HEK293 (cell line): ENCODE data around the gene EVL.

Source experiments
- CTCF ChIA-PET: fragments of 350-600 bp; formaldehyde crosslinking; extraction: SDS; loops from one replicate; lab custom pipeline; 2021; ENCODE audit warnings: antibody characterized with exemption; lab: Yijun Ruan, JAX
- POLR2A ChIA-PET: fragments of 300-600 bp; formaldehyde crosslinking; extraction: SDS; loops from one replicate; lab custom pipeline; 2020; ENCODE audit warnings: antibody characterized with exemption, inconsistent platforms; lab: Yijun Ruan, JAX
- H3K27ac ChIP-seq: fragments of 200-500 bp; sonication (Bioruptor generic); 2 replicates; pipeline ENCODE4 v1.5.1; 2014; ENCODE audit warnings: low read depth, low read length, control low read depth, inconsistent platforms; ENCODE audit errors: extremely low read depth
- H3K36me3 ChIP-seq, 2 experiments: fragments of 200-500 bp in 1 of 2; sonication (Bioruptor generic) in 1 of 2; 1 replicate in 1 of 2; 2 replicates in 1 of 2; pipeline ENCODE4 v1.5.1; 2014 to 2017; ENCODE audit warnings: inconsistent platforms in 2 of 2, low read length in 2 of 2; ENCODE audit not compliant: control insufficient read depth in 2 of 2, insufficient read depth in 1 of 2
- H3K4me1 ChIP-seq: fragments of 200-500 bp; sonication (Bioruptor generic); 2 replicates; pipeline ENCODE4 v1.5.1; 2014; ENCODE audit warnings: mild to moderate bottlenecking, low read length, inconsistent platforms; ENCODE audit not compliant: control insufficient read depth, insufficient read depth
- H3K4me3 ChIP-seq: 2 replicates; pipeline ENCODE4 v1.5.1; 2011; ENCODE audit warnings: low read depth, mild to moderate bottlenecking, control low read depth, low read length, moderate library complexity
- H3K9me3 ChIP-seq: fragments of 200-500 bp; sonication (Bioruptor generic); 2 replicates; pipeline ENCODE4 v1.5.1; 2014; ENCODE audit warnings: low read depth, low read length, inconsistent platforms; ENCODE audit not compliant: control insufficient read depth, insufficient read depth
- BCL11A ChIP-seq: fragments of 450-650 bp; formaldehyde crosslinking; IDR thresholded peaks from 2 replicates; pipeline ENCODE4 v1.5.1; 2016; ENCODE audit warnings: low read depth, missing biosample characterization, missing genetic modification characterization
- EGR2 ChIP-seq: fragments of 450-650 bp; formaldehyde crosslinking; IDR thresholded peaks from 2 replicates; pipeline ENCODE4 v1.5.1; 2016; ENCODE audit warnings: low read depth, missing biosample characterization, missing genetic modification characterization
- GLIS2 ChIP-seq: fragments of 450-650 bp; formaldehyde crosslinking; IDR thresholded peaks from 2 replicates; pipeline ENCODE4 v1.5.1; 2016; ENCODE audit warnings: missing biosample characterization, missing genetic modification characterization
- HOXD13 ChIP-seq: sonication (generic); formaldehyde crosslinking; IDR thresholded peaks from 2 replicates; pipeline ENCODE4 v1.8.0; 2022; ENCODE audit warnings: missing genetic modification reagents, borderline replicate concordance
- KLF1 ChIP-seq: fragments of 450-650 bp; formaldehyde crosslinking; IDR thresholded peaks from 2 replicates; pipeline ENCODE4 v1.5.1; 2016; ENCODE audit warnings: missing biosample characterization, missing genetic modification characterization
- SP3 ChIP-seq: fragments of 450-650 bp; formaldehyde crosslinking; IDR thresholded peaks from 2 replicates; pipeline ENCODE4 v1.5.1; 2016; ENCODE audit warnings: missing biosample characterization, missing genetic modification characterization
- SP7 ChIP-seq: fragments of 450-650 bp; formaldehyde crosslinking; IDR thresholded peaks from 2 replicates; pipeline ENCODE4 v1.5.1; 2016; ENCODE audit warnings: missing biosample characterization, missing genetic modification characterization
- ZBTB1 ChIP-seq: fragments of 450-650 bp; formaldehyde crosslinking; IDR thresholded peaks from 2 replicates; pipeline ENCODE4 v1.5.1; 2016; ENCODE audit warnings: missing biosample characterization, missing genetic modification characterization
- ZBTB20 ChIP-seq: fragments of 450-650 bp; formaldehyde crosslinking; IDR thresholded peaks from 2 replicates; pipeline ENCODE4 v1.5.1; 2016; ENCODE audit warnings: missing biosample characterization, missing genetic modification characterization
- ZFHX2 ChIP-seq: fragments of 450-650 bp; formaldehyde crosslinking; conservative IDR thresholded peaks from 2 replicates; pipeline ENCODE4 v1.5.1; 2016; ENCODE audit warnings: missing biosample characterization, missing genetic modification characterization
- ZNF23 ChIP-seq: fragments of 450-650 bp; formaldehyde crosslinking; IDR thresholded peaks from 2 replicates; pipeline ENCODE4 v1.5.1; 2016; ENCODE audit warnings: missing biosample characterization, missing genetic modification characterization, borderline replicate concordance
- ZNF394 ChIP-seq: fragments of 450-650 bp; formaldehyde crosslinking; IDR thresholded peaks from 2 replicates; pipeline ENCODE4 v1.5.1; 2016; ENCODE audit warnings: missing biosample characterization, missing genetic modification characterization, mild to moderate bottlenecking, moderate library complexity, borderline replicate concordance
- ZNF416 ChIP-seq: fragments of 450-650 bp; formaldehyde crosslinking; IDR thresholded peaks from 2 replicates; pipeline ENCODE4 v1.5.1; 2016; ENCODE audit warnings: missing biosample characterization, missing genetic modification characterization
- ZNF433 ChIP-seq: fragments of 450-650 bp; formaldehyde crosslinking; IDR thresholded peaks from 2 replicates; pipeline ENCODE4 v1.5.1; 2016; ENCODE audit warnings: missing biosample characterization, missing genetic modification characterization, low read depth
- ZNF48 ChIP-seq: fragments of 450-650 bp; formaldehyde crosslinking; IDR thresholded peaks from 2 replicates; pipeline ENCODE4 v1.5.1; 2016; ENCODE audit warnings: missing biosample characterization, missing genetic modification characterization
- ZNF510 ChIP-seq: fragments of 450-650 bp; formaldehyde crosslinking; IDR thresholded peaks from 2 replicates; pipeline ENCODE4 v1.5.1; 2018; ENCODE audit warnings: mild to moderate bottlenecking, missing genetic modification characterization, missing biosample characterization; ENCODE audit not compliant: insufficient replicate concordance
- TF ChIP-seq, protein P1 (sequence below): fragments of 450-650 bp; formaldehyde crosslinking; IDR thresholded peaks from 2 replicates; pipeline ENCODE4 v1.5.1; 2016; ENCODE audit warnings: missing biosample characterization, missing genetic modification characterization
- TF ChIP-seq, protein P2 (sequence below): fragments of 450-650 bp; formaldehyde crosslinking; IDR thresholded peaks from 2 replicates; pipeline ENCODE4 v1.5.1; 2016; ENCODE audit warnings: missing biosample characterization, missing genetic modification characterization
- TF ChIP-seq, protein P3 (sequence below): fragments of 450-650 bp; formaldehyde crosslinking; IDR thresholded peaks from 2 replicates; pipeline ENCODE4 v1.5.1; 2016; ENCODE audit warnings: missing biosample characterization, missing genetic modification characterization
- TF ChIP-seq, protein P4 (sequence below): fragments of 450-650 bp; formaldehyde crosslinking; IDR thresholded peaks from 2 replicates; pipeline ENCODE4 v1.5.1; 2016; ENCODE audit warnings: missing biosample characterization, missing genetic modification characterization
- TF ChIP-seq, protein P5 (sequence below): fragments of 450-650 bp; formaldehyde crosslinking; IDR thresholded peaks from 2 replicates; pipeline ENCODE4 v1.5.1; 2016; ENCODE audit warnings: missing biosample characterization, missing genetic modification characterization

EVL gene

DNA sequence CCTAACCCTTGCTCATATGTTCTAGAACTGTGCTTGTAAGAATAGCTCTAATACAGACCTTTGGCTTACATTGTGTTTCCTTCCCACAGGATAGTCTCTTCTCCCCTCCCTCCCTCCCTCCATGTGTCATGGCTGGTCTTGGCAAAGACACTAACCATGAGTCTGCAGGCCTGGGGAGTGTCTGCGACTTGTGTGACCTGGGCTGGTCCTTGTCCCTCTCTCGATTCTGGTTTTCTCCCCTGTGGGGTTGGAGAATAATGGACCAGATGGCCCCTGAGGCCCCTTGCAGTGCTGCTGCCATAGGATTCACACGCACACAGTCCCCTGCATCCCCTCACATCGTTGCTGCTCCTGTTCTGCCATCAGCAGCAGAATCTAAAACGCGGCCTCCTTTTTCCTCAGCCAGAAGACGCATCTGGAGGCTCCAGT lies 64.0 kb downstream of the EVL start (continued):
- TF ChIP-seq, protein P1, sequence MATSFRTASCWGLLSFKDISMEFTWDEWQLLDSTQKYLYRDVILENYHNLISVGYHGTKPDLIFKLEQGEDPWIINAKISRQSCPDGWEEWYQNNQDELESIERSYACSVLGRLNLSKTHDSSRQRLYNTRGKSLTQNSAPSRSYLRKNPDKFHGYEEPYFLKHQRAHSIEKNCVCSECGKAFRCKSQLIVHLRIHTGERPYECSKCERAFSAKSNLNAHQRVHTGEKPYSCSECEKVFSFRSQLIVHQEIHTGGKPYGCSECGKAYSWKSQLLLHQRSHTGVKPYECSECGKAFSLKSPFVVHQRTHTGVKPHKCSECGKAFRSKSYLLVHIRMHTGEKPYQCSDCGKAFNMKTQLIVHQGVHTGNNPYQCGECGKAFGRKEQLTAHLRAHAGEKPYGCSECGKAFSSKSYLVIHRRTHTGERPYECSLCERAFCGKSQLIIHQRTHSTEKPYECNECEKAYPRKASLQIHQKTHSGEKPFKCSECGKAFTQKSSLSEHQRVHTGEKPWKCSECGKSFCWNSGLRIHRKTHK (tag by site-specific recombination), result no peak
- no peak for TF ChIP-seq BCL11A
- no peak for TF ChIP-seq ZBTB20 (tag by site-specific recombination)

DNA sequence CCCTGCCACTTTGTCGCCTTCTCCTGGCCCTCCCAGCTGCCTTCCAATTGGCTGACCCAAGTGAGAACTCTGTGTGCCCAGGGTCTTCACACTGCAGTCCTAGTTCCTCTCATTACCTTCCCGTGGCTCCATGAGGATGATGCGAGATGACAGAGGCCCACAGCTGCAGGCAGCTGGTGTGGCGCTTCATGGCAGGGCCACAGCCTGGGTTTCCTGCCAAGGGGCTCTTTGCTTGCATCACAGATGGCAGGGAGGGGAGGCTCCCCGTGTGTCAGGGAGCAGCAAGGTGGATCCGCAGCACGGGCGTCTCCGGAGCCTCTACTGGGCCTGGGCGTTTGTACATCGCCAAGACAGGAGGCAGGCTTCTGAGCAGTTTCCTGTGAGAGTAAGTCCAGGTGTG lies 65.3 kb downstream of the EVL start:
- no peak overlapping the region for H3K27ac ChIP-seq
- H3K36me3 ChIP-seq, result peaks cover 0 to 76% of the 10 kb centered on the region in 2 experiments; a peak in 2 of 3 replicates
- H3K9me3 ChIP-seq, result no peaks in the 10 kb centered on the region
- POLR2A ChIA-PET, result no interaction called here
- no peak overlapping the region for H3K4me3 ChIP-seq
- TF ChIP-seq, protein P2, sequence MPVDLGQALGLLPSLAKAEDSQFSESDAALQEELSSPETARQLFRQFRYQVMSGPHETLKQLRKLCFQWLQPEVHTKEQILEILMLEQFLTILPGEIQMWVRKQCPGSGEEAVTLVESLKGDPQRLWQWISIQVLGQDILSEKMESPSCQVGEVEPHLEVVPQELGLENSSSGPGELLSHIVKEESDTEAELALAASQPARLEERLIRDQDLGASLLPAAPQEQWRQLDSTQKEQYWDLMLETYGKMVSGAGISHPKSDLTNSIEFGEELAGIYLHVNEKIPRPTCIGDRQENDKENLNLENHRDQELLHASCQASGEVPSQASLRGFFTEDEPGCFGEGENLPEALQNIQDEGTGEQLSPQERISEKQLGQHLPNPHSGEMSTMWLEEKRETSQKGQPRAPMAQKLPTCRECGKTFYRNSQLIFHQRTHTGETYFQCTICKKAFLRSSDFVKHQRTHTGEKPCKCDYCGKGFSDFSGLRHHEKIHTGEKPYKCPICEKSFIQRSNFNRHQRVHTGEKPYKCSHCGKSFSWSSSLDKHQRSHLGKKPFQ (tag by site-specific recombination), result 0 out of 2 replicates have a peak, but pooled peaks have one; percentile 19
- TF ChIP-seq ZNF394 (tag by site-specific recombination) (no peak), ZBTB1 (no peak), GLIS2 (tag by site-specific recombination) (no peak), SP3 (tag by site-specific recombination) (no peak), ZNF510 (no peak)
- TF ChIP-seq, protein P3, sequence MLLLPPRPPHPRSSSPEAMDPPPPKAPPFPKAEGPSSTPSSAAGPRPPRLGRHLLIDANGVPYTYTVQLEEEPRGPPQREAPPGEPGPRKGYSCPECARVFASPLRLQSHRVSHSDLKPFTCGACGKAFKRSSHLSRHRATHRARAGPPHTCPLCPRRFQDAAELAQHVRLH (tag by site-specific recombination), result no peak
- TF ChIP-seq, all 188 proteins: peak for 1
- CTCF ChIA-PET, result no interaction called here
- no peaks in the 10 kb centered on the region for H3K4me1 ChIP-seq

DNA sequence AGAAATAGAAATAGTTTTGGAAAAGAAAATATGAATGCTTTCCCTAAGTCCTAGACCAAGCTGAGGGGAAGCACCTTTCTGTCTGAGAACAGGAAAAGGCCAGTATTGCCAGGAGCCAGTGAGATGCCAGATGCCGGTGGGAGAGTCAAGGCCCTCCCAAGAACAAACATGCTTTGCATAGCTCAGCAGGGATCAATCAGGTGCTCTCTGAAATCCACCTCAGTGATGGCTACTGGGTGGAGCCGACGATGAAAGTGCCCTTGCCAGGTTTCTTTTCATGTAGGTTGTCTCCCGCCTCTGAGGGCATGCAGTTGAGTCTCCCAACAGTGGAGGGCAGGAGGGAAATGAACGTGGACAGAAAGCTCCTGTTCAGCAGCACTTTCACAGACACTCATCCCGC lies 66.0 kb downstream of the EVL start:
- H3K27ac ChIP-seq, result no peak overlapping the region
- ChIA-PET POLR2A (no interaction called here), CTCF (no interaction called here)

DNA sequence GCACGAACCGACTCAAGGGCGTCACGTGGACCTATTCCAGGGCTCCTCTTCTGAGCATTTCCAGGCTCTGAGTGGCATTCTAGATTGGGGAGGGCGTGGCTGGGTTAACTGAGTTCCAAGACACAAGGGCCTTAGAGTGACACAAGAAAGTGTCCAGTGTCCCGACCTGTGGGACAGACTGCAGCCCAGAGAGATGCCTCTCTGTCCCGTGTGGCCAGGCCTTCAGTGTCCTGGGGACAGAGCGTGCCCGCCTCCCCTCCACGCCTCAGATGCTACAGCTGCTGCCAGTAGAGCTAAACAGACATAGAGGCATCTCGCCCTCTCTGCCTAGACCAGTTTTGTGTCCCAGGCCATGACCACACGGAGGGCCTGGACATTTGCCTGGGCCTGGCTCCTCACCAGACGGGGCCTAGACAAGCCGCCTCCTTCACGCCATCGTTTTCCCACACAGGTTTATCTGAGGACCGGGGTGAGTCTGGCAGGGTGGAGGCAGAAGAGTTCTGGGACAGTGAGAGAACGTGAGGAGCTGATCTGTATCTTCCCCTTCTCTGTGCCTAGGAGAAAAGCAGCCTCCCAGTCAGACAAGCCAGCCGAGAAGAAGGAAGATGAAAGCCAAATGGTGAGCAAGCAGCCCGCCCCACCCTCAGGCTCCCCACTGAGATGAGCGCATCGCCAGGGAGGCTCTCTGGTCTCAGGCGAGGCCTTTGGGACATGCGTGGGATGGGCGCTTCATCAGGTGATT lies 67.1 kb downstream of the EVL start:
- TF ChIP-seq, protein P4, sequence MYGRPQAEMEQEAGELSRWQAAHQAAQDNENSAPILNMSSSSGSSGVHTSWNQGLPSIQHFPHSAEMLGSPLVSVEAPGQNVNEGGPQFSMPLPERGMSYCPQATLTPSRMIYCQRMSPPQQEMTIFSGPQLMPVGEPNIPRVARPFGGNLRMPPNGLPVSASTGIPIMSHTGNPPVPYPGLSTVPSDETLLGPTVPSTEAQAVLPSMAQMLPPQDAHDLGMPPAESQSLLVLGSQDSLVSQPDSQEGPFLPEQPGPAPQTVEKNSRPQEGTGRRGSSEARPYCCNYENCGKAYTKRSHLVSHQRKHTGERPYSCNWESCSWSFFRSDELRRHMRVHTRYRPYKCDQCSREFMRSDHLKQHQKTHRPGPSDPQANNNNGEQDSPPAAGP (tag by site-specific recombination), result peak; percentile 76
- no peak for TF ChIP-seq ZNF510
- TF ChIP-seq SP7 (tag by site-specific recombination), result no peak
- TF ChIP-seq ZFHX2 (tag by site-specific recombination), result 0 out of 2 replicates have a peak, but pooled peaks have one; percentile 18
- peak; percentile 42; the same call in 1 of the 2 replicates for TF ChIP-seq KLF1
- TF ChIP-seq ZNF433 (tag by site-specific recombination), result no peak
- Histone ChIP-seq H3K4me3 (no peak overlapping the region), H3K9me3 (no peaks in the 10 kb centered on the region), H3K36me3 (peaks cover 0 to 71% of the 10 kb centered on the region in 2 experiments; a peak in 2 of 3 replicates), H3K4me1 (no peaks in the 10 kb centered on the region), H3K27ac (no peak overlapping the region)
- CTCF ChIA-PET, result no interaction called here
- POLR2A ChIA-PET, result no interaction called here

More for the DNA sequence above, 66.0 kb downstream of the EVL start:
- no peak for TF ChIP-seq ZNF416
- TF ChIP-seq, protein P5, sequence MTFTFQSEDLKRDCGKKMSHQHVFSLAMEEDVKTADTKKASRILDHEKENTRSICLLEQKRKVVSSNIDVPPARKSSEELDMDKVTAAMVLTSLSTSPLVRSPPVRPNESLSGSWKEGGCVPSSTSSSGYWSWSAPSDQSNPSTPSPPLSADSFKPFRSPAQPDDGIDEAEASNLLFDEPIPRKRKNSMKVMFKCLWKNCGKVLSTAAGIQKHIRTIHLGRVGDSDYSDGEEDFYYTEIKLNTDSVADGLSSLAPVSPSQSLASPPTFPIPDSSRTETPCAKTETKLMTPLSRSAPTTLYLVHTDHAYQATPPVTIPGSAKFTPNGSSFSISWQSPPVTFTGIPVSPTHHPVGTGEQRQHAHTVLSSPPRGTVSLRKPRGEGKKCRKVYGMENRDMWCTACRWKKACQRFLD (tag by site-specific recombination), result no peak
- TF ChIP-seq ZNF23 (tag by site-specific recombination), result no peak
- TF ChIP-seq ZNF48 (tag by site-specific recombination), result no peak
- 0 out of 2 replicates have a peak, but pooled peaks have one; percentile 7 for TF ChIP-seq EGR2 (tag by site-specific recombination)
- TF ChIP-seq HOXD13 (CRISPR knock-in tag), result no peak
- TF ChIP-seq, all 188 proteins: peak for 1
- H3K9me3 ChIP-seq, result no peaks in the 10 kb centered on the region
- peaks cover 0 to 73% of the 10 kb centered on the region in 2 experiments; a peak in 2 of 3 replicates for H3K36me3 ChIP-seq
- no peaks in the 10 kb centered on the region for H3K4me1 ChIP-seq
- no peak overlapping the region for H3K4me3 ChIP-seq
